Liver (tissue), 3 donors: Measurements from ENCODE around the gene SDK2.

Experiments
- EGR1 ChIP-seq, 2 donors: IDR thresholded peaks; 2 replicates each; pipeline ENCODE4 v1.6.1; 2016 to 2018; ENCODE audit warnings: antibody characterized with exemption in 2 of 2, low read depth in 2 of 2
- FOXA1 ChIP-seq: IDR thresholded peaks from 2 replicates; pipeline ENCODE4 v1.6.1; 2016; ENCODE audit warnings: antibody characterized with exemption
- GABPA ChIP-seq, 2 donors: IDR thresholded peaks in 1 of 2; conservative IDR thresholded peaks in 1 of 2; 2 replicates each; pipeline ENCODE4 v1.6.1; 2016; ENCODE audit warnings: antibody characterized with exemption in 2 of 2, mild to moderate bottlenecking in 1 of 2, moderate library complexity in 1 of 2
- HNF4G ChIP-seq: IDR thresholded peaks from 2 replicates; pipeline ENCODE4 v1.6.1; 2016; ENCODE audit warnings: antibody characterized with exemption
- JUND ChIP-seq, 2 donors: IDR thresholded peaks; 2 replicates each; pipeline ENCODE4 v1.6.1; 2016; ENCODE audit warnings: antibody characterized with exemption in 2 of 2
- MAX ChIP-seq: IDR thresholded peaks from 2 replicates; pipeline ENCODE4 v1.6.1; 2016; ENCODE audit warnings: antibody characterized with exemption
- NR2F2 ChIP-seq: IDR thresholded peaks from 2 replicates; pipeline ENCODE4 v1.6.1; 2016; ENCODE audit warnings: antibody characterized with exemption
- RAD21 ChIP-seq, 2 donors: IDR thresholded peaks; 2 replicates each; pipeline ENCODE4 v1.6.1; 2016; ENCODE audit warnings: antibody characterized with exemption in 2 of 2, mild to moderate bottlenecking in 2 of 2
- SP1 ChIP-seq: IDR thresholded peaks from 2 replicates; pipeline ENCODE4 v1.6.1; 2018; ENCODE audit warnings: antibody characterized with exemption, mild to moderate bottlenecking
- TAF1 ChIP-seq: conservative IDR thresholded peaks from 2 replicates; pipeline ENCODE4 v1.6.1; 2016; ENCODE audit warnings: antibody characterized with exemption, mild to moderate bottlenecking
- YY1 ChIP-seq: IDR thresholded peaks from 2 replicates; pipeline ENCODE4 v1.6.1; 2016; ENCODE audit warnings: antibody characterized with exemption, mild to moderate bottlenecking
- TF ChIP-seq, protein P1 (sequence below): fragments of 150-350 bp; IDR thresholded peaks from 2 replicates; pipeline ENCODE4 v1.5.1; 2017; ENCODE audit warnings: improper control_type of control experiment, low read depth, low read length; ENCODE audit not compliant: missing input control
- TF ChIP-seq, protein P2 (sequence below): IDR thresholded peaks from 2 replicates; pipeline ENCODE4 v1.6.1; 2016; ENCODE audit warnings: antibody characterized with exemption
- TF ChIP-seq, protein P3 (sequence below): IDR thresholded peaks from 2 replicates; pipeline ENCODE4 v1.6.1; 2016; ENCODE audit warnings: antibody characterized with exemption, mild to moderate bottlenecking
- donor health status: healthy.
- donor health status: healthy.

DNA sequence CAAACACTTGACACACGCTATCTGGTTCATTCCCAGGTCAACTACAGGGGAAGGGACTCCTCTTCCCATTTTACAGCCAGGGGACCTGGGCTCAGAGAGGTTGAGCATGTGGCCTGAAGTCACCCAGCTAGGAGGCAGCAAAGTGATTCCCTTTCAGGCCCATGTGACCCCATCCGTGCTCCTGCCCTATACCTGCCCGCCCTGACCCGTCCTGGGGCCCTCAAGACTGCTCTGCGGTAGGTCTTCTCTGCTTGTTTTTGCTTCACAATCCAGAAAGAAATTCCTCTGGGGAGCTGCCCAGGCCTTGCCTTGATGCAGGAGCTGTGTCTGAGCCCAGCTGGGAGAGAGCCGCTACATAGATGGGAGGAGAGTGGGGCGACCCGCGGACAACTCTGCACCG lies 161.4 kb downstream of the SDK2 start:
- TF ChIP-seq, protein P1, sequence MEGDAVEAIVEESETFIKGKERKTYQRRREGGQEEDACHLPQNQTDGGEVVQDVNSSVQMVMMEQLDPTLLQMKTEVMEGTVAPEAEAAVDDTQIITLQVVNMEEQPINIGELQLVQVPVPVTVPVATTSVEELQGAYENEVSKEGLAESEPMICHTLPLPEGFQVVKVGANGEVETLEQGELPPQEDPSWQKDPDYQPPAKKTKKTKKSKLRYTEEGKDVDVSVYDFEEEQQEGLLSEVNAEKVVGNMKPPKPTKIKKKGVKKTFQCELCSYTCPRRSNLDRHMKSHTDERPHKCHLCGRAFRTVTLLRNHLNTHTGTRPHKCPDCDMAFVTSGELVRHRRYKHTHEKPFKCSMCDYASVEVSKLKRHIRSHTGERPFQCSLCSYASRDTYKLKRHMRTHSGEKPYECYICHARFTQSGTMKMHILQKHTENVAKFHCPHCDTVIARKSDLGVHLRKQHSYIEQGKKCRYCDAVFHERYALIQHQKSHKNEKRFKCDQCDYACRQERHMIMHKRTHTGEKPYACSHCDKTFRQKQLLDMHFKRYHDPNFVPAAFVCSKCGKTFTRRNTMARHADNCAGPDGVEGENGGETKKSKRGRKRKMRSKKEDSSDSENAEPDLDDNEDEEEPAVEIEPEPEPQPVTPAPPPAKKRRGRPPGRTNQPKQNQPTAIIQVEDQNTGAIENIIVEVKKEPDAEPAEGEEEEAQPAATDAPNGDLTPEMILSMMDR = no peak
- TF ChIP-seq JUND (IDR thresholded peaks at IDR 0.05) (no peak), YY1 (no peak), TAF1 (no peak), RAD21 (IDR thresholded peaks at IDR 0.05) (no peak), MAX (no peak), GABPA (IDR thresholded peaks at IDR 0.05 in 1 of 2, conservative IDR thresholded peaks at IDR 0.05 in 1 of 2) (no peak), SP1 (no peak), HNF4G (no peak), NR2F2 (no peak), FOXA1 (no peak), EGR1 (IDR thresholded peaks at IDR 0.05; ENCODE audit: low read depth in 2 of 2) (no peak)
- TF ChIP-seq, protein P2, sequence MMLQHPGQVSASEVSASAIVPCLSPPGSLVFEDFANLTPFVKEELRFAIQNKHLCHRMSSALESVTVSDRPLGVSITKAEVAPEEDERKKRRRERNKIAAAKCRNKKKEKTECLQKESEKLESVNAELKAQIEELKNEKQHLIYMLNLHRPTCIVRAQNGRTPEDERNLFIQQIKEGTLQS = no peak
- TF ChIP-seq, protein P3, sequence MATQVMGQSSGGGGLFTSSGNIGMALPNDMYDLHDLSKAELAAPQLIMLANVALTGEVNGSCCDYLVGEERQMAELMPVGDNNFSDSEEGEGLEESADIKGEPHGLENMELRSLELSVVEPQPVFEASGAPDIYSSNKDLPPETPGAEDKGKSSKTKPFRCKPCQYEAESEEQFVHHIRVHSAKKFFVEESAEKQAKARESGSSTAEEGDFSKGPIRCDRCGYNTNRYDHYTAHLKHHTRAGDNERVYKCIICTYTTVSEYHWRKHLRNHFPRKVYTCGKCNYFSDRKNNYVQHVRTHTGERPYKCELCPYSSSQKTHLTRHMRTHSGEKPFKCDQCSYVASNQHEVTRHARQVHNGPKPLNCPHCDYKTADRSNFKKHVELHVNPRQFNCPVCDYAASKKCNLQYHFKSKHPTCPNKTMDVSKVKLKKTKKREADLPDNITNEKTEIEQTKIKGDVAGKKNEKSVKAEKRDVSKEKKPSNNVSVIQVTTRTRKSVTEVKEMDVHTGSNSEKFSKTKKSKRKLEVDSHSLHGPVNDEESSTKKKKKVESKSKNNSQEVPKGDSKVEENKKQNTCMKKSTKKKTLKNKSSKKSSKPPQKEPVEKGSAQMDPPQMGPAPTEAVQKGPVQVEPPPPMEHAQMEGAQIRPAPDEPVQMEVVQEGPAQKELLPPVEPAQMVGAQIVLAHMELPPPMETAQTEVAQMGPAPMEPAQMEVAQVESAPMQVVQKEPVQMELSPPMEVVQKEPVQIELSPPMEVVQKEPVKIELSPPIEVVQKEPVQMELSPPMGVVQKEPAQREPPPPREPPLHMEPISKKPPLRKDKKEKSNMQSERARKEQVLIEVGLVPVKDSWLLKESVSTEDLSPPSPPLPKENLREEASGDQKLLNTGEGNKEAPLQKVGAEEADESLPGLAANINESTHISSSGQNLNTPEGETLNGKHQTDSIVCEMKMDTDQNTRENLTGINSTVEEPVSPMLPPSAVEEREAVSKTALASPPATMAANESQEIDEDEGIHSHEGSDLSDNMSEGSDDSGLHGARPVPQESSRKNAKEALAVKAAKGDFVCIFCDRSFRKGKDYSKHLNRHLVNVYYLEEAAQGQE = no peak
